Panc1 (cell line): Measurements from ENCODE around the gene CACNB1. TPM values are rescaled to one million over a fixed set of nuclear protein-coding genes. Genes with fewer than 3 reads are reported as not detected.

Source experiments
- ATAC-seq: fragments of 200-7000 bp; cut with Tn5 transposase; 2 replicates; pipeline ENCODE4 v1.9.1; 2020; ENCODE audit warnings: mild to moderate bottlenecking, moderate library complexity
- BruUV-seq: library from RNA; stranded (reverse); fragments of 400-500 nt; replicated peaks from 2 replicates; lab custom pipeline; 2021; lab: Mats Ljungman, UMichigan
- CTCF ChIA-PET: fragments of 300-600 bp; sonication (Branson Sonifier 250); formaldehyde crosslinking; loops from one replicate; lab custom pipeline; 2022; ENCODE audit warnings: antibody characterized with exemption; lab: Charles Lee
- POLR2A ChIA-PET: fragments of 300-600 bp; sonication (Branson Sonifier 250); formaldehyde crosslinking; loops from one replicate; lab custom pipeline; 2022; ENCODE audit warnings: antibody characterized with exemption; lab: Charles Lee
- DNase-seq: peaks from one replicate; pipeline ENCODE4 v3.0.0-alpha.2; 2010; ENCODE audit warnings: low read depth, low spot score
- H3K27ac ChIP-seq: 2 replicates; pipeline ENCODE4 v1.5.1; 2011; ENCODE audit warnings: mild to moderate bottlenecking, low read length, inconsistent platforms
- H3K27me3 ChIP-seq: fragments of 200-500 bp; sonication (Bioruptor generic); 2 replicates; pipeline ENCODE4 v1.6.0; 2014; ENCODE audit warnings: low read length, inconsistent platforms; ENCODE audit not compliant: control insufficient read depth, insufficient read depth
- H3K36me3 ChIP-seq: fragments of 200-500 bp; sonication (Bioruptor generic); 2 replicates; pipeline ENCODE4 v1.5.1; 2014; ENCODE audit warnings: inconsistent platforms, mild to moderate bottlenecking, low read length, moderate library complexity; ENCODE audit not compliant: control insufficient read depth, insufficient read depth
- H3K4me1 ChIP-seq: 2 replicates; pipeline ENCODE4 v1.5.1; 2011; ENCODE audit warnings: inconsistent platforms, mild to moderate bottlenecking, low read length, moderate library complexity; ENCODE audit not compliant: control insufficient read depth, insufficient read depth
- H3K4me3 ChIP-seq, 2 experiments: 2 replicates each; pipeline ENCODE4 v1.5.1; 2011 to 2012; ENCODE audit warnings: low read depth in 2 of 2, low read length in 2 of 2, mild to moderate bottlenecking in 2 of 2, inconsistent platforms in 1 of 2, moderate library complexity in 1 of 2
- H3K9me3 ChIP-seq: fragments of 200-500 bp; sonication (Bioruptor generic); 2 replicates; pipeline ENCODE4 v1.5.1; 2014; ENCODE audit warnings: low read depth, mild to moderate bottlenecking, inconsistent platforms, low read length, moderate library complexity; ENCODE audit not compliant: control insufficient read depth, insufficient read depth
- POLR2AphosphoS5 ChIP-seq: IDR thresholded peaks from 2 replicates; pipeline ENCODE4 v1.6.1; 2012; ENCODE audit warnings: mild to moderate bottlenecking, low read depth, low read length, moderate library complexity
- SIN3A ChIP-seq: IDR thresholded peaks from 2 replicates; pipeline ENCODE4 v1.6.1; 2012; ENCODE audit warnings: low read depth, mild to moderate bottlenecking, low read length, moderate library complexity, borderline replicate concordance; ENCODE audit not compliant: insufficient read depth
- TCF7L2 ChIP-seq: IDR thresholded peaks from 2 replicates; pipeline ENCODE4 v1.6.1; 2011; ENCODE audit warnings: mild to moderate bottlenecking, low read depth, low read length, inconsistent platforms
- in situ Hi-C: cut with HindIII; loops from 2 replicates; pipeline ENCODE4 v1.10.0; 2016; ENCODE audit warnings: low sequenced_read_pairs, low pct_unique_long_range_greater_than_20kb
- intact Hi-C: fragments of 100-400 bp; cut with micrococcal nuclease; formaldehyde crosslinking; loops from one replicate; pipeline ENCODE4 v1.10.0; 2022; ENCODE audit not compliant: unreplicated experiment
- total RNA-seq: library from RNA; stranded (reverse); gene quantifications from one replicate; pipeline ENCODE4 v1.2.1, GENCODE V29; 2021; ENCODE audit not compliant: unreplicated experiment
- TF ChIP-seq, protein P1 (sequence below), 2 experiments: IDR thresholded peaks; 2 replicates each; pipeline ENCODE4 v1.6.1; 2011 to 2012; ENCODE audit warnings: low read depth in 2 of 2, control low read depth in 1 of 2, low read length in 1 of 2, mild to moderate bottlenecking in 1 of 2, moderate library complexity in 1 of 2; ENCODE audit not compliant: insufficient read depth in 1 of 2
- TF ChIP-seq, protein P2 (sequence below): fragments of 450-650 bp; IDR thresholded peaks from 2 replicates; pipeline ENCODE4 v1.5.1; 2017; ENCODE audit warnings: mild to moderate bottlenecking

Gene CACNB1
- total RNA-seq, 1 experiment from 2014 or later, result 14.9 TPM

DNA sequence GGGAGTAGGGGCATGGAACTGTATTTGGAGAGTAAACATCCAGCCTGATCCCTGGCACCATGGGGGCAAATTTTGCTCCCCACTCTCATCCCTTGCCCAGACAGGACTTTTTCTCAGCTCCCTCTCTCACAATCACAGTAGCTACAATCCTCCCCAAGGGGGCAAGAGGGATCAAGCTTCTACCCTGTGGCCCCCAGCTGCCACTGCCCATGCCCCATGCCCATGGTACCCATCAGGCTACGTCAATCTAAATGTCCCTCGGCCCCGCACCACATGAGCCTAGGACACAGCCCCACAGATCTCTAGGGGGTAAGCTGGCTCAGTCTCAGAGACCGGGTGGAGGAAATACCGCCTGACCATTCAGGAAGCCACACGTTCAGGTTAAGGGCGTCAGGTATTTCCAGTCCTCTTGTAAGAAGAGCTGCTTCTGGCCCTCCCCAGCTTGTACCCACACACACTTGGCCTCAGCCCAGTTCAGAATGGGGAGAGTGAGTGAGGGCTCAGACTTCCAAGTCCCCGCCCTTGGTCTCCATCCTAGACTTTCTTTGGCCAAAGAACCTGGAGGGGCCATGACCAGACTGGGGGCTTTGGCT, 1.8 kb downstream of the CACNB1 start:
- H3K4me3 ChIP-seq, result peak overlapping the region in 1 of 2 experiments; percentile 69; a peak in 2 of 4 replicates
- TF ChIP-seq SIN3A (no peak), TCF7L2 (no peak), POLR2AphosphoS5 (no peak)
- TF ChIP-seq, protein P1, sequence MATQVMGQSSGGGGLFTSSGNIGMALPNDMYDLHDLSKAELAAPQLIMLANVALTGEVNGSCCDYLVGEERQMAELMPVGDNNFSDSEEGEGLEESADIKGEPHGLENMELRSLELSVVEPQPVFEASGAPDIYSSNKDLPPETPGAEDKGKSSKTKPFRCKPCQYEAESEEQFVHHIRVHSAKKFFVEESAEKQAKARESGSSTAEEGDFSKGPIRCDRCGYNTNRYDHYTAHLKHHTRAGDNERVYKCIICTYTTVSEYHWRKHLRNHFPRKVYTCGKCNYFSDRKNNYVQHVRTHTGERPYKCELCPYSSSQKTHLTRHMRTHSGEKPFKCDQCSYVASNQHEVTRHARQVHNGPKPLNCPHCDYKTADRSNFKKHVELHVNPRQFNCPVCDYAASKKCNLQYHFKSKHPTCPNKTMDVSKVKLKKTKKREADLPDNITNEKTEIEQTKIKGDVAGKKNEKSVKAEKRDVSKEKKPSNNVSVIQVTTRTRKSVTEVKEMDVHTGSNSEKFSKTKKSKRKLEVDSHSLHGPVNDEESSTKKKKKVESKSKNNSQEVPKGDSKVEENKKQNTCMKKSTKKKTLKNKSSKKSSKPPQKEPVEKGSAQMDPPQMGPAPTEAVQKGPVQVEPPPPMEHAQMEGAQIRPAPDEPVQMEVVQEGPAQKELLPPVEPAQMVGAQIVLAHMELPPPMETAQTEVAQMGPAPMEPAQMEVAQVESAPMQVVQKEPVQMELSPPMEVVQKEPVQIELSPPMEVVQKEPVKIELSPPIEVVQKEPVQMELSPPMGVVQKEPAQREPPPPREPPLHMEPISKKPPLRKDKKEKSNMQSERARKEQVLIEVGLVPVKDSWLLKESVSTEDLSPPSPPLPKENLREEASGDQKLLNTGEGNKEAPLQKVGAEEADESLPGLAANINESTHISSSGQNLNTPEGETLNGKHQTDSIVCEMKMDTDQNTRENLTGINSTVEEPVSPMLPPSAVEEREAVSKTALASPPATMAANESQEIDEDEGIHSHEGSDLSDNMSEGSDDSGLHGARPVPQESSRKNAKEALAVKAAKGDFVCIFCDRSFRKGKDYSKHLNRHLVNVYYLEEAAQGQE (IDR thresholded peaks at IDR 0.05; ENCODE audit: insufficient read depth in 1 of 2, low read depth in 2 of 2, low read length in 1 of 2), result no peak
- TF ChIP-seq, protein P2, sequence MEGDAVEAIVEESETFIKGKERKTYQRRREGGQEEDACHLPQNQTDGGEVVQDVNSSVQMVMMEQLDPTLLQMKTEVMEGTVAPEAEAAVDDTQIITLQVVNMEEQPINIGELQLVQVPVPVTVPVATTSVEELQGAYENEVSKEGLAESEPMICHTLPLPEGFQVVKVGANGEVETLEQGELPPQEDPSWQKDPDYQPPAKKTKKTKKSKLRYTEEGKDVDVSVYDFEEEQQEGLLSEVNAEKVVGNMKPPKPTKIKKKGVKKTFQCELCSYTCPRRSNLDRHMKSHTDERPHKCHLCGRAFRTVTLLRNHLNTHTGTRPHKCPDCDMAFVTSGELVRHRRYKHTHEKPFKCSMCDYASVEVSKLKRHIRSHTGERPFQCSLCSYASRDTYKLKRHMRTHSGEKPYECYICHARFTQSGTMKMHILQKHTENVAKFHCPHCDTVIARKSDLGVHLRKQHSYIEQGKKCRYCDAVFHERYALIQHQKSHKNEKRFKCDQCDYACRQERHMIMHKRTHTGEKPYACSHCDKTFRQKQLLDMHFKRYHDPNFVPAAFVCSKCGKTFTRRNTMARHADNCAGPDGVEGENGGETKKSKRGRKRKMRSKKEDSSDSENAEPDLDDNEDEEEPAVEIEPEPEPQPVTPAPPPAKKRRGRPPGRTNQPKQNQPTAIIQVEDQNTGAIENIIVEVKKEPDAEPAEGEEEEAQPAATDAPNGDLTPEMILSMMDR, result no peak
- intact Hi-C loops, result no loop called here

DNA sequence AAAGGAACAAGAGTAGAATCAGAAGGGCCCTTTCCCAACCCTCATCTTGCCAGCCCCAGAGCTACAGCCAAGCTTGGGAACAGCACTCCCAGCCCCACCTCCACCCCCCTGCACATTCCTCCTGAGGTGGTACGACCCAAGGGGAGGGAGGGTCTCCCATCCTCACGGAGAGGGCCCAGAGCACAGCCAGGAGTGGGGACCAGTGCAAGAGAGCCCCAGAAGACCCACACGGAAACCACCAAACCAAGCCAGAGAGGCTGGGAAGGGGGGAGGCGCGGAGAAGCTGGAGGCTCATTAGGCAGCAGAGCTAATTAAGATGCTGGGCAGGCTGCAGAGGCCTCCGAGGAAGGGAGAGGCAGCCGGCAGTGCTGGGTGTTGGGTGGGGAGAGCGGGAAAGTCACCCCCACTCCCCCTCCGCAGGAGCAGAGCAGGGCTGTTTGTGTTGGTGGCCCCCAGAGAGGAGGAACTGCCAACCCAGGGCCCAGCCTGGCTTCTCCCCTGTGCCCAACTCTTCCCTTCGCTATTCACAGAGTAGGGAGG, 2.4 kb downstream of the CACNB1 start:
- Histone ChIP-seq H3K27ac (no peak overlapping the region), H3K9me3 (no peaks in the 10 kb centered on the region), H3K4me3 (no peak overlapping the region), H3K4me1 (peaks cover 24% of the 10 kb centered on the region), H3K36me3 (no peaks in the 10 kb centered on the region), H3K27me3 (no peaks in the 10 kb centered on the region)
- ChIA-PET CTCF (interaction anchor here (0.5 to 0.6 kb wide), 2 partner anchors 26 to 216 kb away, joined by 3 to 7 read pairs; no protein-coding TSS in a partner anchor), POLR2A (interaction anchor here (0.6 kb wide), 1 partner anchor 121 kb away, joined by 3 read pairs; no protein-coding TSS in a partner anchor)
- intact Hi-C loops (no loop called here), in situ Hi-C loops (no loop called here)
- DNase-seq (no peak), ATAC-seq (no peak)
- TF ChIP-seq TCF7L2, result no peak
- TF ChIP-seq POLR2AphosphoS5, result no peak
- no peak for TF ChIP-seq SIN3A
- TF ChIP-seq, protein P2, result no peak
- TF ChIP-seq, protein P1 (IDR thresholded peaks at IDR 0.05; ENCODE audit: insufficient read depth in 1 of 2, low read depth in 2 of 2, low read length in 1 of 2), result no peak
- BruUV-seq, result no TSS peak

More for the DNA sequence above, 1.8 kb downstream of the CACNB1 start:
- no peak for ATAC-seq
- in situ Hi-C loops, result no loop called here
- Histone ChIP-seq H3K4me1 (peaks cover 24% of the 10 kb centered on the region), H3K27me3 (no peaks in the 10 kb centered on the region), H3K9me3 (no peaks in the 10 kb centered on the region), H3K27ac (no peak overlapping the region), H3K36me3 (peaks cover 4% of the 10 kb centered on the region; the same call in 1 of the 2 replicates)
- BruUV-seq, result no TSS peak
- DNase-seq, result no peak
- POLR2A ChIA-PET, result interaction anchor here (0.6 kb wide), 1 partner anchor 121 kb away, joined by 3 read pairs; no protein-coding TSS in a partner anchor
- CTCF ChIA-PET, result no interaction called here
